GM12872 (cell line): ENCODE data around the gene DNAH14.

Experiments used
- CTCF ChIP-seq: IDR thresholded peaks from 3 replicates; pipeline ENCODE4 v1.5.1; 2011; ENCODE audit warnings: low read depth, mild to moderate bottlenecking, low read length, moderate library complexity; ENCODE audit not compliant: insufficient read depth

Gene DNAH14

DNA sequence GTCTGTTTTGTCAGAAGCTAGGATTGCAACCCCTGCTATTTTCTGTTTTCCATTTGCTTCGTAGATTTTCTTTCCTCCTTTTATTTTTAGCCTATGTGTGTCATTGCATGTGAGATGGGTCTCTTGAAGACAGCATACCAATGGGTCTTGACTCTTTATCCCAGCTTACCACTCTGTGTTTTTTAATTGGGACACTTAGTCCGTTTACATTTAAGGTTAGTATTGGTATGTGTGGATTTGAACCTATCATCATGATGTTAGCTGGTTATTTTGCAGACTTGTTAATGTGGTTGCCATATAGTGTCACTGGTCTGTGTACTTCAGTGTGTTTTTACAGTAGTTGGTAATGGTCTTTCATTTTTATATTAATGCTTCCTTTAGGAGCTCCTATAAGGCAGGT is 141.5 kb downstream of the DNAH14 start:
- TF ChIP-seq CTCF = no peak

GRCh38 chr1:225097175-225097574 is 167.7 kb downstream of the DNAH14 start:
- TF ChIP-seq CTCF = no peak

GRCh38 chr1:225111000-225111399 is 181.5 kb downstream of the DNAH14 start:
- TF ChIP-seq CTCF = no peak

- TF ChIP-seq CTCF = no peak
Measured at GRCh38 chr1:225113265-225113664, 183.8 kb downstream of the DNAH14 start.

- TF ChIP-seq CTCF = no peak
Measured at GRCh38 chr1:225114354-225114990, 185.0 kb downstream of the DNAH14 start.

DNA sequence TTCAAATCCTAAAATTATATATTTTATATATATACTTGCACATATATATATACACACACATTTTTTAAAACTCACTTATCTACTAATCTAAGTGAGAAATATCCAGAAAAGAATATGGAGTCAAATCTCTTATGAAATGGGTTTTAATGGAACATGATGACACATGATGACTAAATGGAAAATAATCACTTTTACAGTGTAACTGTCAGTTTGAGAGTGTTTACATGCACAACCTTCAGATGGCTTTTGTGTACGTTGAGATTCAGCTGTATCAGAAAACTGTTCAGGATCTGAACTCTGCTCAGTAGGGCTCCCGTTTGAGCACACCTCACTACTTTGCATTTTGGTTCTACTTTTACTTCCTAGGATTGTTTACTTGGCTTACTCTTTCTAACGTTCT is 189.8 kb downstream of the DNAH14 start:
- TF ChIP-seq CTCF = no peak

- no peak for TF ChIP-seq CTCF
Measured at GRCh38 chr1:225121095-225121494, 191.6 kb downstream of the DNAH14 start.
